GM18498 (cell line): ENCODE data around the gene NTNG2.

ENCODE experiments used
- ATAC-seq: cut with Tn5 transposase; IDR thresholded peaks from one replicate; pipeline ENCODE4 v1.9.1; 2021; ENCODE audit warnings: mild to moderate bottlenecking, moderate library complexity; ENCODE audit not compliant: unreplicated experiment

The NTNG2 gene

DNA sequence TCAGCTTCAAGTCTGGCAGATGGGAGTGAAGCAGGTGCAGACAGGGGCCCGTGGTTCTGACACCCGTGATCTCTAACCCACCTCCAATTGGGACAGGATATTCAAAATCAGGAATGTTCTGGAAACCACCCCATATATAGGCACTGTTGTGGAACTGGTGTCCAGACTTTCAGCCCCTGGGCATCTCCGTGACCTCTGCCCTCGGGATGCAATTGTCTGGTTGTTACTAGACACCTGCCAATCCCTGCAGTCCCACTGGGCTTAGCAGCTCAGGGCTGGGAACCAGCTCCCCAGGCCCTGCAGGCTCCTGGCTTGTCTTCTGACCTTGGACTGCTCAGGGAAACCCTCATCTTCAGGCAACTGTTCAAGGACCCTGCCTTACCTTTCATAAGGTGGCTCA lies 38.8 kb downstream of the NTNG2 start:
- ATAC-seq = no peak

DNA sequence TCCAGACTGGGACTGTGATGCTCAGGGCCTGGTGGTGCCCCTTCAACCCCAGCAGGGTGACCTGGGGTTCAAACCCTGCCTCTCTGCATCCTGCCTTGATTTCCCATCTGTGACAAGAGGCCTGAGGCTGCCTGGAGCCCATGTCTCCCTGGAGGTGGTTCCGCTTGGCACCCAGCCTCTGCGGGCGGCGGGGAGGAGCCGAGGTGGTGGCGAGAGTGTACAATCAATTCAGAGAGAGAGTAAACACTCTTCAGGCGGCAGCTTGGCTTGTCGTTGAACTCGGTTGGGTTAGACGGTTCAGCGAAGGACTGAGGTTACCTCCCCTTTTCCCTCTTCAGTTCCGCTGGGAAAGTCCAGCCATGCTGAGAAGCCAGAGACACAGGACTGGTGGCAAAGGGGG lies 39.3 kb downstream of the NTNG2 start:
- ATAC-seq = no peak

DNA sequence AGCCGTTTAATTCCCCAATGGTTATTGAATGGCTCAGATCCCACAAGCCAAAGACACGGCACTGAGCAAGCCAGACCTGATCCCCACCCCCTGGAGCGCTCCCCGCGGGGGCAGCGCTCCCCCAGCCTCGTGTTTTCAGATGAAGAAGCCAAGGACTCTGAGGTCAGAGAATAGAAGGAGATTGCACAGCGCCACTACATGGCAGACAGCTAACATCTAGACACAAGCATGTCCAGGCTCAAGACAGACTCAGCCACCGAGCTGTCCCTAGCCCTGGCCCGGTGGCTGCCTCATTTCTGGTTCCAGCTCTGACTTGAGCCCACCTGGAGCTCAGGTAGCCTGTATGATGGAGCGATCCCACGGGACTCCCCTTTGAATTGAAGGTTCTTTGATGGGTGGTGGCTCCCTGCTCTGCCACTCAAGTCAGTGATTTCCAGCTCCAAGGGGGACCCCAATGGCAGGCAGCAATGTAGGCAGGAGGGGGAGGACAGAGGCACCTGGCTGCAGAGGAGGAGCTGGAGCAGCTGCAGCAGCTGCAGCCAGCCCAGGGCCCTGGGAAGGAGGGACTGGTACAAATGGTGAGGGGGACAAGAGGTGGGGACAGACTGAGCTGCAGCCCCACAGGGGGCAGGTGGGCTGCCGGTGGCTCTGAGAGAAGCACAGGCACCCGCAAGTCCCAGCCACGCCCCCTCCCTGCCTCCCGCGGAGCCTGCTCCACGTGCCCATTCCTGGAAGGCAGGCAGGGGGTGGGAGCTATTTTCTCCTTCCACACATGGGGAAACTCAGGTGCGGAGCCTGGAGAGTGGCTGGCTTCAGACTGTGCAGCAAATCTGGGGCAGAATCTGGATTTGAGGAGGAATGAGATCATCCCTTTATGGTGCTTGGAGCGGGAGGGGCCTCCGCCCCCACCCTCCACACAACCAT lies 40.2 kb downstream of the NTNG2 start:
- ATAC-seq = no peak

DNA sequence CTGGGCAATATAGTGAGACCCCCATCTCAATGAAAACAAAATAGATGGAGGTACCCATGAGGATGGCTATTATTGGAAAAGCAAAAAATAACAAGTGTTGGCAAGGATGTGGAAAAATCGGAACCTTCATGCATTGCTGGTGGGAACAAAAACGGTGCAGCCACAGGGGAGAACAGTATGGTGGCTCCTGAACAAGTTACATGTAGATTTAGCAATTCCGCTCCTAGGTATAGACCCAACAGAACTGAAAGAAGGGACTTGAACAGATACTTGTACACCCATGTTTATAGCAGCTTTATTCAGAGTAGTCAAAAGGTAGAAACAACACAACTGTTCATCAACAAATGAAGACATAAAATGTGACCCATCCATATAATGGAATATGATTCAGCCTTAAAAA lies 43.0 kb downstream of the NTNG2 start:
- no peak for ATAC-seq

DNA sequence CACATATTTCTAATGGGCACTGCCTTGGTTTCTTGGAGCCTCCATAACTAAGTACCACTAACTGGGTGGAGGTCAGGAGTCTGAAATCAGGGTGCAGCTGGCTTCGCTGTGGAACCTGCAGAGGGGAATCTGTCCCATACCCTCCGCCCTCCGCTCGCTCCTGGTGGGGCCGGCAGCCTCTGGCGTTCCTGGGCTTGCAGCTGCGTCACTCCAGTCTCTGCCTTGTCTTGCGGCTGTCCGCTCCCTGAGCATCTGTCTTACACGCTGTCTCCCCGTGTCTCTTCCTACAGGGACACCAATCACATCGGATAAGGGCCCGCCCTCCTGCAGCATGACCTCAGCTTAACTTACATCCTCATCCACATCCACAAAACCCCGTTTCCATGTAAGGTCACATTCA lies 45.4 kb downstream of the NTNG2 start:
- no peak for ATAC-seq

DNA sequence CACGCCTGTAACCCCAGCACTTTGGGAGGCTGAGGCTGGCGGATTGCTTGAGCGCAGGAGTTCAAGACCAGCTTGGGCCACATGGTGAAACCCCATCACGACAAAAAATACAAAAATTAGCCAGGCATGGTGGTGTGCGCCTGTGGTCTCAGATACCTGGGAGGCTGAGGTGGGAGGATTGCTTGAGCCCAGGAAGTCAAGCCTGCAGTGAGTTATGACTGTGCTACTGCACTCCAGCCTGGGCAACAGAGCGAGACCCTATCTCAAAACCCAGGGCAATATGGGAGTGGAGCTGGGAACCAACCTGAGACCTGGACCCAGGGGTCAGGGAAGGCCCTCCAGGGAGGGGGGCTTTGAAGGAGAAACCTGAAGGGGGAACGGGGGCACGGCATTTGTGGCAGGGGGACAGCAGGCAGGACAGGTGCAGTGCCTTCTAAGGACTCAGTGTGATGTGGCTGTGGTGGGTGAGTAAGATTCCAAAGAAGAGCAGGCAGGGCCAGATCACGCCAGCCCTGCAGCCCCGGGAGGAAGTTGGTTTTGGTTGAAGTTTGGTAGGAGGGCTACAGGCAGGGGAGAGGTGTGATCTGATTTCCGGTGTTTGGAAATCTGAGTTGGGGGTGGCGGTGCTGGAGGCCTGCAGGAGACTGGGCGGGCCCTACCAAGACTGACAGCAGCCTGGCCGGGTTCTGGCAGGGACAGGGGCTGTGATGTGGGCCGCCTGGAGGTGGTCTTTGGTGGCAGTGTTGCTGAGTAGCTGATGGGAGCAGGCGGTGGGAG lies 46.2 kb downstream of the NTNG2 start:
- no peak for ATAC-seq

DNA sequence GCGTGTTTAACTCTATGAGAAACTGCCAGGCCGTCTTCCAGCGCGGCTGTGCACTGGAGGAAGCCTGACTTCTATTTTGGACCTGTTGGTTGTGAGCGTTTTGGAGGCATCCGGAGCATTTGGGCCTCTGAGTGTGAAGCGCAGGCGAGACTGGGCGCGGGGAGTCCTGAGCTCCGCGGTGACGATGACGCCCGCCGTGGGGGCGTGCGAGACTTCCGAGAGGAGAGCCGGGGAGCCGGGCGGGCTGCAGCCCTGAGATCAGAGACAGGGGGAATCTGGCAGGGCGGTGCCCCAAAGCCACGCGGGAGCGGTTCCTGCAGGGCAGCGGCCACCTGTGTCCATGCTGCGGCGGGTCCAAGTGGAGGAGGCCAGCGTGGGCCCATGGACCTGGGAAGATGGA lies 47.4 kb downstream of the NTNG2 start:
- no peak for ATAC-seq

DNA sequence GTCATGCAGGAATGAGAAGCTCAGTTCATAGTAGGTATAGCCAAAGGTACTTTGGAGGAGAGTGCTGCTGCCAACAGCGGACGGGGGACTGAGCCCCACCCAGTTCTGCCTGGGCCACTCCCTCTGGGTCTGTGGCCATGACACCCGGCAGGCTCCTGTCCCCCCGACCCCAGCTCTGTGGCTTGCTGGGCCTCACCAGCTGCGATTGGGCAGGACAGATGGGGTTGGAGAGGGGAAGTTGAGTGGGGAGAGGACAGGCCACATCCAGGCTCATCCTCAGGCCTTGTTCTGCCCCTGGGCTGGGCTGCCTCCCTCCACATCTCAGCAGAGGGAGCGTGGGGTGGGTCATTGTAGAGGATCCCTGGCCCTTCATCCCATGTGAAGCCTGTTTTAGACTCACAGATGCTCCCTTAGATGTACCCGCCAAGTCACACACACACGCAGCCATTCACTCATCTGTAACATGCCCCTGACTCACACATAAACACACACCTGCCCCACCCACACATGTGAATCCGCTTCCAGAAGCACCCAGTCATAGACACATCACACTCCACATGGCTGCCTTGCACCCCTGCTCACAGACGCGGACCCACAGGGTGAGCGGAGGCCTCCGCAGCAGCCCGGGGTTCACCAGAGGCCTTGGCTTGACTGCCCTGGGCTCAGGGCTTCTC lies 48.8 kb downstream of the NTNG2 start:
- no peak for ATAC-seq

DNA sequence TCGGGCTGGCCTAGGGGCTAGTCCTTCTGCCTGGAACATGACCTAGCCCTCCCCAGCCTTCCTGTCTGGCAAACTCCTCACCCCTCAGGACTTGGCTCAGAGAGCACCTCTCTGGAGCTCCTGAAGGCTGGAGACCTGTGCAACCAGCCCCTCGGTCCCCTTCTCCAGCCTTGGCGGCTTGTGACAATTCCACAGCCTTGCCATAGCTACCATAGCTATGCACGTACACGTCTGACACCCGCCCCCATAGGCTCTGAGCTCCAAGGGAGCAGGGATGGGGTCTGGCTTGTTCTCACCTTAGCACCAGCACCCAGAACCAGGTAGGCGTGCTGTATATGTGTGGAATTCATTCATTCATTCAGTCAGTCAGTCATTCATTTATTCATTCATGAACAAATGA lies 49.7 kb downstream of the NTNG2 start:
- ATAC-seq = no peak

DNA sequence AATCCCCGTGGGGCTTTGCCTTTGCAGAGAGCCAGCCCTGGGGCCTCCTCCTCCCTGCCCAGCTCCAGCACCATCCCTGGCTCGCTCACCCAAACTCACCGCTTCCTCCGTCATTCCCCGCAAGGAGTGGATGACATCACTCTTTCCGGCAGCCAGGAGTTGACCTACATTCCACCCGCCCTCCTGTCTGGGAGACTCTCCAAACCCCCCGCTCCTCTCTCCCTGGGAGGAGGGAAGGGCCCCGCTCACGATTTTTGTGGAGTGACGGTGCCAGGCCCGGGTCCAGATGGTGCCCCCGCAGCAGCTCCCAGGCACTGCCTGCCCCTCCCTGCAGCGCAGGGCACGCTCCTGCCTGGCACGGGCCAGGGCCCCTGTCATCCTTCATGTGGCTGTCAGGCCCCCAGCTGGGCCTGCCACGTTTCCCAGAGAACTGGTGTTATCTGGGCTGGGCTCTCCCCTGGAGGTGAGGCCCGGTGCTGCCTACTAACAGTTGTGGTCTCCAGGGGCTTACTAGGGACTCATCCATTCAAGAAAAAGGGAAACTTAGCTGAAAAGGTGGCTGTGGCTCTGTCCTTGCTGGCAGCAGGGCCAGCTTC lies 52.3 kb downstream of the NTNG2 start:
- no peak for ATAC-seq

DNA sequence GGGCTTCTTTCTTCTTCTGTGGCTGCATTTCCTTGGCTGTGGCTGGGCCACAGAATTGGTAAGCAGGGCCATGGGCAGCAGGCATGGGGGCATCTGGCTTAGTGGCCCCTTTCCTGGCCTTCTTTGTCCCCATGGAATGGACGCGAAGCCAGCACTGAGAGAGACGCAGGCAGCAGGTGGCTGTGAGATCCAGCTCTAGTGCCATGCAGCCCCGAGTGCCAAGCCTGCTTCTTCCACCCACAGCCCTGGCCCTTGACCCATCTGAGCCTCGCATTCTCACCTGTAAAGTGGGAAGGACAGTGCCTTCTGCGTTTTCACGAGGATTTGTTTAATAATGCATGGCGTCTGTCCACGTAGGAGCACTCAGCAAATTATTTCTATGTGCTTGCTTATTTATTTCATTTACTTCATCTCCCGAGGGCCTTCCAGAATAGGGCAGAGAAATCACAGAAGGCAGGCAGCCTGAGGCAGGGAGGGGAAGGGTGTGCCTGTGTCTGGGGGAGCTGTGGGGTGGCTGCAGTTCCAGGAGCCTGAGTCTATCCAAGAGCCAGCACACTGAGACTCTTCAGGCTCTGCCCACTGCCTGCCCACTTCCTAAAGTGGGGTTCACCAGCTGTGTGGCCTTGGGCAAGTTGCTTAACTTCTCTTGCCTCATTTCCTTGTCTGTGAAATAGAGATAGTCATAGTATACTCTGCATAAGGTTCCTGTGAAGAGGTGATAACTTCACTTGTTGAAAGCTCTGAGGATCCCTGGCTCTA lies 55.2 kb downstream of the NTNG2 start:
- no peak for ATAC-seq

DNA sequence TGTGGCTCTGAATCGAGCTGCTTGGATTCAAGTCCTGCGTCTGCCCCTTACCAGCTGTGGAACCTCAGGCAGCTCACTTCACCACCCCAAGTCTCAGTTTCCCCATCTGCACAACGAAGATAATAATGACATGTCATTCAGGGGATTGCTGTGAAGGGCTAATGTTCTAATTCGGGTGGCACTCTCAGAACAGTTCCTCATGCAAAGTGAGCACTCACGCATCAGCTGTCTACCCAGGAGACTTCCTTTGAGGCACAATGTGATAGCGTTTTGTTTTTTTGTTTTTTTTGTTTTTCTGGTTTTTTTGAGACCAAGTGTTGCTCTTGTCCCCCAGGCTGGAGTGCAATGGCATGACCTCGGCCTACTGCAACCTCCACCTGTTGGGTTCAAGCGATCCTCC lies 56.4 kb downstream of the NTNG2 start:
- no peak for ATAC-seq

DNA sequence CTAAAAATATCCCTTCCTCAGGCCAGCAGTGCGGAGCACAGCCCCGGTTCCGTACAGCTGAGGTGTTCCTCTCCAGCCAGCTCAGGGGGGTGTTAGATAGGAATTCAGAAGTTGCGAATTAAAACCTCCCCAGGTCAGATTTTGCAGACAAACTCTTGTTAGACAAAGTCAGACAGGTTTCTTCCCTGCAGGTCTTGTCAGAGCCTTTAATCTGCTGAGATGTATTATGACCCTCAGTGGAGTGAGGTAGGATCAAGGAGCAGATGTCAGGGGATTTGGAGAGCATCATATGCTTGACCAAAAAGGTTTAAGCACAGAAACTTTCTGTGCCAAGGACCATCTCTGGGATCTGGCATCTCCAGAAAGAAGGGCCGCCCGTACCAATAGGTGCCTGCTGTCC lies 60.1 kb downstream of the NTNG2 start:
- no peak for ATAC-seq

DNA sequence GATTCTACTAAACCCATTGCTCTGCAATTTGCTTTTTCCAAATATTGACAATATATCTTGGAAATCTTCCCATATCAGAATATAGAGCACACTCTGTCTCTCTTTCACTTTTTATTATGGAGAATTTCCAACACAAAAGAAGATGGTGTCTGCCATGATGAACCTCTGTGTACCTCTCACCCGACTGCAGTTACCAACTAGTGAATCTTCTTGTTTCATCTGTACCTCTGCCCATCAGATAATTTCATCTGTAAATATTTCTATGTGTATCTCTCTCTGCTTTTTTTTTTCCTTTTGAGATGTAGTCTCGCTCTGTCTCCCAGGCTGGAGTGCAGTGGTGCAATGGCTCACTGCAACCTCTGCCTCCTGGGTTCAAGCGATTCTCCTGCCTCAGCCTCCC lies 62.8 kb downstream of the NTNG2 start:
- no peak for ATAC-seq

DNA sequence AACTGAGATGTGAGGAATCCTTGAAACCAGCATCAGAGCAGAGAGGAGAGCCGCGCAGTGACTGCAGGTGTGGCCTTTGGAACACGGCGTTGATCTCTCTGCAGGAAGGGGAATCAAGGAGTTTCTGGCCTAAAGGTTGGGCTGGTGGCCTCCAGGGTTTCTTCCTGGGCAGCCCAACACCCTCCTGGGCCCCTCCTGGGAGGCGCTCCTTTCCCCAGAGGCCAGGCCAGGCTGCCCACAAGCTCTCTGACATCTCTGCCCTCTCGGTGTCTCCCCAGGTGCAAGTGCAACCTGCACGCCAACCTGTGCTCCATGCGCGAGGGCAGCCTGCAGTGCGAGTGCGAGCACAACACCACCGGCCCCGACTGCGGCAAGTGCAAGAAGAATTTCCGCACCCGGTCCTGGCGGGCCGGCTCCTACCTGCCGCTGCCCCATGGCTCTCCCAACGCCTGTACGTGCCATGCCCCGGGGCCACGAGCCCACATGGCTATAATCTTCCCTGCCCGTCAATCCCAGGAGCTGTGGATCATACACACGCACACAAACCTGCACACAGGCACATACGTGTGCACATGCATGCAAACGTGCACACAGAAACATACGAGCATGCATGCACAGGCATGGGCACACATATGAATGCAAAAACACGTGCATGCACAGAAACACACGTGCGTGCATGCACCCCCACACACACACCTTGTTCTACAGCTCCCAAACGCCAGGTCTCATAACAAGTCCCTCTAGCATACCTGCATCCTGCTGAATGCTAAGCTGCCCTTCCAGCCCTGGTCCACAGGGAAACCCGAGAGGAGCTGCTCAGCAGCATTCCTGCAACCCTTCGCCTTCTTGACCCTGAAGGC lies 64.9 kb downstream of the NTNG2 start:
- ATAC-seq = no peak

DNA sequence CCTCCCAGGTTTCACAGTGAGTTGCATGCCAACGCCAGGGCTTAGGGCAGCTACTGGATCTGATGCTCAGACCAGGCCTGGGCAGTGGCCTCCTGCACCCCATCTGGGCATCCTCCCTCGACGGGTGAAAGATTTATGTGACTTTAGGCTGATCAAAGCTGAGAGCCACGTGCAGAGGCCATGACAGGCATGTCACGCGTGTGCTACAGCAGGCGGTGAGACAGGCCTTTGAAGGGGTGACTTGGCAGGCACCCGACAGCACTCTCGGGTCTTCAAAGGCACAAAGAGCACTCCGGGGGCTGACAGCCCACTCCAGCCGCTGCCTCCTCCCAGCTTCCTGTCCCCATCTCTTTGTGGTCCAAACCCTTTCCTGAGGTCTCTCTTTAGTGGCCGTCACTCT lies 66.2 kb downstream of the NTNG2 start:
- no peak for ATAC-seq

DNA sequence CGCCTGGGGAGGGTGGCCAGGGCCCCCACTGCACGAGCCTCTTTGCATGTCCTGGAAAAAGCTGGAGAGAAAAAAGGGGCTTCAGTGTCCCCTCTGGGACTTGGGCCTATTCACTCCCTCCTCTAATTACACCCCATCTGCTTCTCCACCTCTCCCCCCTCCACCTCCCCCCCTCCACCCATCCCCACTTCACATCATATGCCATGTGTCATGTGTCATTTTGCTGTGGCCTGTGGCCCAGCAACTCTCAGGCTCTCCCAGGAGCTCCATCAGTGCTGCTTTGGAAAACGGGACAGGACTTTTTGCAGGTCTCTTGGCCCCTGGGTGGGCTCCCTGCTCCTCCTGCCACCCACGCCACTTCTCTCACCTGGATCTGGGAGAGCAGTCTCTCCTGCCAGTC lies 68.7 kb downstream of the NTNG2 start:
- ATAC-seq = no peak

DNA sequence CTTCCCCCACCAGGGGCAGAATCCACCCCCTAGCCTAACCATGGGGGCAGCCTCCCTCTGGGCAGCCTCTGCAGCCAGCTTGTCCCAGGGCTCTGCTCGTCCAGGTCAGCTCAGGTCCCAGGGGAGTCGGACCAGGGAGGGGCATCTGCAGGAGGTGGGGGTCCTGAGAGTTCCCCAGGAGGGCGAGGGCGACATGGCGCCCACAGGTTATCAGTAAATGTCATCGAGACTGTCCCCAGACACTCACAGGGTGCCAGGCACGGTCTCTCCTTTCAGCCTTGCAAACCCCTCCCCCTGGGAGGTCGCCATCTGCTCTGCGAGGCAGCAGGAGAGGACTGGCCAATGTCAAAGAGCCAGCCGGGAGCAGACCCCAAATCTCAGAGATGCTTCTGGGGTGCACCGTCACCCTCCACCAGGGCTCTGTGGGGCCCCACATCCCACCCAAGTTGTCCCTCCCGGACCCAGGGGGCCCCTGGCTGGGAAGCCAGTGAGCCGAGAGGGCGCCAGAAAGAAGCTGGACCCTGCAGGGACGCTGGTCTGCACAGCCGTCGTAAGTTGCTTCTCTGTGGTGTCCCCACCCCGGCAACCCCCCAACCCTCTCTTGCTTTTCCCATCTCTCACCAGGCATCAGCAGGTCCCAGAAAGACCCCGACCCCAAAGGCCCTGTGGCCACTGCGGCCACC lies 69.3 kb downstream of the NTNG2 start:
- no peak for ATAC-seq

DNA sequence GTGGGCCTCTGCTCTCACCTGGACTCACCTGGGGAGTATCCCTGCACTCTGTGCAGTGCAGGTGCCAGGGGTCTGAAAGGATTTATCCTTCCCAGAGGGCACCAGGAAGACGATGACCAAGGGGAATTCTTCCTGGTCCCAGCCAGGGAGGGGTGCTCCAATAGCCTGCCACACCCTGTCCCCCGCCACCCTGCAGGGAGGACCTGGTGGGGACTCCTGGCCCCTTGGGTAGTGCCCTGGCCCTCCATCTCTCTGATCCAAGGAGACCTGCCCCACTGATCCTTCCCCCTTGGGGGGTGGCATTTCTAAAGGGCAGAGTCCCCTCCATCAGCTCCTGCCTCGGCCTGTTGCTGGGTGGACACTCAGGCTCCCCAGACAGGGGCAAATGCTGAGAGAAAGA lies 70.7 kb downstream of the NTNG2 start:
- no peak for ATAC-seq
